ENCODE data around the gene KMT2A.

KMT2A gene

DNA sequence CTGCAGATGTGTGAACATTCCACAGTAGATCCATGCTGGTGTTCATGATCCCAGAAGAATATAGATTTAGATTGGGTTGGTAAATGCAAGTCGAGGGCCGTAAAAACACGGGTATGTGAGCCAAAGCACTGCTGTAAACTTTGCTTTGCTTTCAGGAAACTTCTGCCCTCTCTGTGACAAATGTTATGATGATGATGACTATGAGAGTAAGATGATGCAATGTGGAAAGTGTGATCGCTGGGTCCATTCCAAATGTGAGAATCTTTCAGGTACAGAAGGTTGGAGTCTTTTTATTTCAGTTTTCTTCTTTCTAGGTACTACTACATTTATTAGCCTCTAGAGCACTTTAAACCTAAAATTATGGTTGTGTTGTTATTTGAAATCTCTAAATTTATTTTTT, 54.7 kb downstream of the KMT2A start:
- Histone ChIP-seq H3K27ac (ENCODE audit: low read depth, low read length) (no peak overlapping the region), H3K9ac (ENCODE audit: low read depth, low read length) (no peak overlapping the region), H3K4me3 (ENCODE audit: low read depth, low read length) (no peak overlapping the region), H3K36me3 (ENCODE audit: control insufficient read depth, insufficient read depth, low read length) (peaks cover 94% of the 10 kb centered on the region), H3K9me3 (ENCODE audit: control insufficient read depth, insufficient read depth, low read length) (no peaks in the 10 kb centered on the region), H3K4me1 (ENCODE audit: control insufficient read depth, insufficient read depth, low read length) (no peaks in the 10 kb centered on the region), H3K27me3 (ENCODE audit: control insufficient read depth, insufficient read depth, low read length) (no peaks in the 10 kb centered on the region)

DNA sequence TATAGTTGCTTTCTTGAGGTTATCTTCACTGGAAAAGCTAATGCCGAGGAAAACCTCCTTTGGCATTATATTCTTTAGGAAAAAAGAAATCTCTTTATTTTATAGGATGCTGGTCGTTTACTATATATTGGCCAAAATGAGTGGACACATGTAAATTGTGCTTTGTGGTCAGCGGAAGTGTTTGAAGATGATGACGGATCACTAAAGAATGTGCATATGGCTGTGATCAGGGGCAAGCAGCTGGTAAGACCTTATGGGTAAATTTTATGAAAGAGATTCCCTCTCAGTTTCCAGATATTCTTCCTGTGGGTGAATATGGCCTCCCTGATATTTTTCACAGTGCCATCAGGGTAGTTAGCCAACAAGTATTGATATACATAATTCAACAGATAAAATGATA, 61.5 kb downstream of the KMT2A start:
- Histone ChIP-seq H3K27me3 (ENCODE audit: control insufficient read depth, insufficient read depth, low read length) (no peaks in the 10 kb centered on the region), H3K9ac (ENCODE audit: low read depth, low read length) (no peak overlapping the region), H3K4me3 (ENCODE audit: low read depth, low read length) (no peak overlapping the region), H3K27ac (ENCODE audit: low read depth, low read length) (no peak overlapping the region), H3K9me3 (ENCODE audit: control insufficient read depth, insufficient read depth, low read length) (no peaks in the 10 kb centered on the region), H3K36me3 (ENCODE audit: control insufficient read depth, insufficient read depth, low read length) (peaks cover 98% of the 10 kb centered on the region), H3K4me1 (ENCODE audit: control insufficient read depth, insufficient read depth, low read length) (no peaks in the 10 kb centered on the region)

DNA sequence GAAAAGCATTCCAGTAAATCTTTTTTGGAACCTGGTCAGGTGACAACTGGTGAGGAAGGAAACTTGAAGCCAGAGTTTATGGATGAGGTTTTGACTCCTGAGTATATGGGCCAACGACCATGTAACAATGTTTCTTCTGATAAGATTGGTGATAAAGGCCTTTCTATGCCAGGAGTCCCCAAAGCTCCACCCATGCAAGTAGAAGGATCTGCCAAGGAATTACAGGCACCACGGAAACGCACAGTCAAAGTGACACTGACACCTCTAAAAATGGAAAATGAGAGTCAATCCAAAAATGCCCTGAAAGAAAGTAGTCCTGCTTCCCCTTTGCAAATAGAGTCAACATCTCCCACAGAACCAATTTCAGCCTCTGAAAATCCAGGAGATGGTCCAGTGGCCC, 66.9 kb downstream of the KMT2A start:
- H3K9ac ChIP-seq (ENCODE audit: low read depth, low read length) = no peak overlapping the region
- H3K4me1 ChIP-seq (ENCODE audit: control insufficient read depth, insufficient read depth, low read length) = no peaks in the 10 kb centered on the region
- peaks cover 100% of the 10 kb centered on the region for H3K36me3 ChIP-seq (ENCODE audit: control insufficient read depth, insufficient read depth, low read length)
- H3K9me3 ChIP-seq (ENCODE audit: control insufficient read depth, insufficient read depth, low read length) = no peaks in the 10 kb centered on the region
- no peaks in the 10 kb centered on the region for H3K27me3 ChIP-seq (ENCODE audit: control insufficient read depth, insufficient read depth, low read length)
- no peak overlapping the region for H3K4me3 ChIP-seq (ENCODE audit: low read depth, low read length)
- H3K27ac ChIP-seq (ENCODE audit: low read depth, low read length) = no peak overlapping the region

DNA sequence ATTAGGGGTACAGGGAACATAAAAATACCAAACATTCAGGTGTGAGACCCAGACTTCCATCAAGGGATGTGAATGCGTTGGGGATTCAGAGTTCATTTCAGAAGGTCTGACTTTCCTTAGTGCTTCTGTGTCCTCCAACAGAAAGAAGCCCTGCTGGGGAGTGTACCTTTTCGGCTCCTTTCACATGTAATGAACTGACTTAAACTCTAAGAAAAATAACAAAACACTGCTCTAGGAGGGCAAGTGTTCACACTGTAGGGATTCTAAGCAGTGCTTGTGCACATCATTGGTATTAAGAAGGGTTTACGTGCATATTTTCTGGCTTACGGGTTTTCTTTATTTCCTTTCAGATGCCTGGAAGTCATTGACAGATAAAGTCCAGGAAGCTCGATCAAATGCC, 75.3 kb downstream of the KMT2A start:
- Histone ChIP-seq H3K9ac (ENCODE audit: low read depth, low read length) (no peak overlapping the region), H3K4me1 (ENCODE audit: control insufficient read depth, insufficient read depth, low read length) (peaks cover 22% of the 10 kb centered on the region), H3K4me3 (ENCODE audit: low read depth, low read length) (no peak overlapping the region), H3K9me3 (ENCODE audit: control insufficient read depth, insufficient read depth, low read length) (no peaks in the 10 kb centered on the region), H3K36me3 (ENCODE audit: control insufficient read depth, insufficient read depth, low read length) (peaks cover 96% of the 10 kb centered on the region), H3K27me3 (ENCODE audit: control insufficient read depth, insufficient read depth, low read length) (no peaks in the 10 kb centered on the region), H3K27ac (ENCODE audit: low read depth, low read length) (peak overlapping the region; percentile 73)

DNA sequence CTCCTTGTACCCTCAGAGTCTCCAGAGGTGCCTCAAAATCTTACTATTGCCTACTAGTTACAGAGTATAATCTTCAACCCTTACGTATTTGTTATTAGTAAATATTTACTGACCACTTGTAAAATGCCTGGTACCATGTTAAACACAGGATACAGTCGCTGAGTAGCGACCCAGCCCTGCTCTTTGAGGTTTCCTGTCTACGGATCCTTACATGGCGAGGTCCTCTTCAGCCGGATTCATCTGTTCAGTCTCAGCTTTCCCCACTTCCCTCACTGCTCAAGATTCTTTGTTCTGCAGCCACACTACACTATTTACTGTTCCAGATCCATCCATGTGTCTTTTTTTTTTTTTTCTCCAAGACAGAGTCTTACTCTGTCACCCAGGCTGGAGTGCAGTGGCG, 77.8 kb downstream of the KMT2A start:
- no peak overlapping the region for H3K27ac ChIP-seq (ENCODE audit: low read depth, low read length)
- H3K36me3 ChIP-seq (ENCODE audit: control insufficient read depth, insufficient read depth, low read length) = peaks cover 88% of the 10 kb centered on the region
- H3K9ac ChIP-seq (ENCODE audit: low read depth, low read length) = no peak overlapping the region

DNA sequence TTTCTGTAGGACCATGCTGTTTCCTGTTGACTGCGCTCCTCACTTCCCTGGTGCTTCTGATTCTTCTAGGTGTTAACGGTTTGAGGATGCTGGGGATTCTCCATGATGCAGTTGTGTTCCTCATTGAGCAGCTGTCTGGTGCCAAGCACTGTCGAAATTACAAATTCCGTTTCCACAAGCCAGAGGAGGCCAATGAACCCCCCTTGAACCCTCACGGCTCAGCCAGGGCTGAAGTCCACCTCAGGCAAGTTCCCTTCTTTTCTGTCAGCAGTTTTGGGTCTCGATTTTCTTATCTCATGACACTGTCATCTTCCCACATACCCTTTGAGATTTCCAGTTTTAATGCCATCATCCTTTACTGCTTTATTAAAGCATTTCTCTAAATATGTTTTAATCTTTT, 83.3 kb downstream of the KMT2A start:
- Histone ChIP-seq H3K4me1 (ENCODE audit: control insufficient read depth, insufficient read depth, low read length) (no peaks in the 10 kb centered on the region), H3K27me3 (ENCODE audit: control insufficient read depth, insufficient read depth, low read length) (no peaks in the 10 kb centered on the region), H3K9me3 (ENCODE audit: control insufficient read depth, insufficient read depth, low read length) (no peaks in the 10 kb centered on the region), H3K4me3 (ENCODE audit: low read depth, low read length) (no peak overlapping the region), H3K9ac (ENCODE audit: low read depth, low read length) (no peak overlapping the region), H3K27ac (ENCODE audit: low read depth, low read length) (no peak overlapping the region), H3K36me3 (ENCODE audit: control insufficient read depth, insufficient read depth, low read length) (peaks cover 90% of the 10 kb centered on the region)

More for the DNA sequence above, 77.8 kb downstream of the KMT2A start:
- Histone ChIP-seq H3K4me3 (ENCODE audit: low read depth, low read length) (no peak overlapping the region), H3K27me3 (ENCODE audit: control insufficient read depth, insufficient read depth, low read length) (no peaks in the 10 kb centered on the region), H3K4me1 (ENCODE audit: control insufficient read depth, insufficient read depth, low read length) (peaks cover 22% of the 10 kb centered on the region), H3K9me3 (ENCODE audit: control insufficient read depth, insufficient read depth, low read length) (no peaks in the 10 kb centered on the region)

DNA sequence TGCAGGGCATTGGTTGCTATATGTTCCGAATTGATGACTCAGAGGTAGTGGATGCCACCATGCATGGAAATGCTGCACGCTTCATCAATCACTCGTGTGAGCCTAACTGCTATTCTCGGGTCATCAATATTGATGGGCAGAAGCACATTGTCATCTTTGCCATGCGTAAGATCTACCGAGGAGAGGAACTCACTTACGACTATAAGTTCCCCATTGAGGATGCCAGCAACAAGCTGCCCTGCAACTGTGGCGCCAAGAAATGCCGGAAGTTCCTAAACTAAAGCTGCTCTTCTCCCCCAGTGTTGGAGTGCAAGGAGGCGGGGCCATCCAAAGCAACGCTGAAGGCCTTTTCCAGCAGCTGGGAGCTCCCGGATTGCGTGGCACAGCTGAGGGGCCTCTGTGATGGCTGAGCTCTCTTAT, 85.6 kb downstream of the KMT2A start:
- Histone ChIP-seq H3K27me3 (ENCODE audit: control insufficient read depth, insufficient read depth, low read length) (no peaks in the 10 kb centered on the region), H3K4me1 (ENCODE audit: control insufficient read depth, insufficient read depth, low read length) (no peaks in the 10 kb centered on the region), H3K36me3 (ENCODE audit: control insufficient read depth, insufficient read depth, low read length) (peaks cover 77% of the 10 kb centered on the region), H3K9ac (ENCODE audit: low read depth, low read length) (no peak overlapping the region), H3K9me3 (ENCODE audit: control insufficient read depth, insufficient read depth, low read length) (no peaks in the 10 kb centered on the region), H3K27ac (ENCODE audit: low read depth, low read length) (no peak overlapping the region), H3K4me3 (ENCODE audit: low read depth, low read length) (no peak overlapping the region)

DNA sequence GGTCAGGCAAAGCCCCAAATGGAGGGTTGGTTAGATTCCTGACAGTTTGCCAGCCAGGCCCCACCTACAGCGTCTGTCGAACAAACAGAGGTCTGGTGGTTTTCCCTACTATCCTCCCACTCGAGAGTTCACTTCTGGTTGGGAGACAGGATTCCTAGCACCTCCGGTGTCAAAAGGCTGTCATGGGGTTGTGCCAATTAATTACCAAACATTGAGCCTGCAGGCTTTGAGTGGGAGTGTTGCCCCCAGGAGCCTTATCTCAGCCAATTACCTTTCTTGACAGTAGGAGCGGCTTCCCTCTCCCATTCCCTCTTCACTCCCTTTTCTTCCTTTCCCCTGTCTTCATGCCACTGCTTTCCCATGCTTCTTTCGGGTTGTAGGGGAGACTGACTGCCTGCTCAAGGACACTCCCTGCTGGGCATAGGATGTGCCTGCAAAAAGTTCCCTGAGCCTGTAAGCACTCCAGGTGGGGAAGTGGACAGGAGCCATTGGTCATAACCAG, 86.3 kb downstream of the KMT2A start:
- Histone ChIP-seq H3K27ac (ENCODE audit: low read depth, low read length) (no peak overlapping the region), H3K27me3 (ENCODE audit: control insufficient read depth, insufficient read depth, low read length) (no peaks in the 10 kb centered on the region), H3K9ac (ENCODE audit: low read depth, low read length) (no peak overlapping the region)

DNA sequence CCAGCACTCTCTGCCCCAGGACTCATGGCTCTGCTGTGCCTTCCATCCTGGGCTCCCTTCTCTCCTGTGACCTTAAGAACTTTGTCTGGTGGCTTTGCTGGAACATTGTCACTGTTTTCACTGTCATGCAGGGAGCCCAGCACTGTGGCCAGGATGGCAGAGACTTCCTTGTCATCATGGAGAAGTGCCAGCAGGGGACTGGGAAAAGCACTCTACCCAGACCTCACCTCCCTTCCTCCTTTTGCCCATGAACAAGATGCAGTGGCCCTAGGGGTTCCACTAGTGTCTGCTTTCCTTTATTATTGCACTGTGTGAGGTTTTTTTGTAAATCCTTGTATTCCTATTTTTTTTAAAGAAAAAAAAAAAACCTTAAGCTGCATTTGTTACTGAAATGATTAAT, 88.1 kb downstream of the KMT2A start:
- no peaks in the 10 kb centered on the region for H3K9me3 ChIP-seq (ENCODE audit: control insufficient read depth, insufficient read depth, low read length)
- H3K4me3 ChIP-seq (ENCODE audit: low read depth, low read length) = no peak overlapping the region
- H3K9ac ChIP-seq (ENCODE audit: low read depth, low read length) = no peak overlapping the region
- peaks cover 5% of the 10 kb centered on the region for H3K4me1 ChIP-seq (ENCODE audit: control insufficient read depth, insufficient read depth, low read length)
- no peak overlapping the region for H3K27ac ChIP-seq (ENCODE audit: low read depth, low read length)
- H3K36me3 ChIP-seq (ENCODE audit: control insufficient read depth, insufficient read depth, low read length) = peaks cover 60% of the 10 kb centered on the region
- no peaks in the 10 kb centered on the region for H3K27me3 ChIP-seq (ENCODE audit: control insufficient read depth, insufficient read depth, low read length)

More for the DNA sequence above, 86.3 kb downstream of the KMT2A start:
- no peaks in the 10 kb centered on the region for H3K9me3 ChIP-seq (ENCODE audit: control insufficient read depth, insufficient read depth, low read length)
- peaks cover 72% of the 10 kb centered on the region for H3K36me3 ChIP-seq (ENCODE audit: control insufficient read depth, insufficient read depth, low read length)
- H3K4me3 ChIP-seq (ENCODE audit: low read depth, low read length) = no peak overlapping the region
- H3K4me1 ChIP-seq (ENCODE audit: control insufficient read depth, insufficient read depth, low read length) = no peaks in the 10 kb centered on the region

DNA sequence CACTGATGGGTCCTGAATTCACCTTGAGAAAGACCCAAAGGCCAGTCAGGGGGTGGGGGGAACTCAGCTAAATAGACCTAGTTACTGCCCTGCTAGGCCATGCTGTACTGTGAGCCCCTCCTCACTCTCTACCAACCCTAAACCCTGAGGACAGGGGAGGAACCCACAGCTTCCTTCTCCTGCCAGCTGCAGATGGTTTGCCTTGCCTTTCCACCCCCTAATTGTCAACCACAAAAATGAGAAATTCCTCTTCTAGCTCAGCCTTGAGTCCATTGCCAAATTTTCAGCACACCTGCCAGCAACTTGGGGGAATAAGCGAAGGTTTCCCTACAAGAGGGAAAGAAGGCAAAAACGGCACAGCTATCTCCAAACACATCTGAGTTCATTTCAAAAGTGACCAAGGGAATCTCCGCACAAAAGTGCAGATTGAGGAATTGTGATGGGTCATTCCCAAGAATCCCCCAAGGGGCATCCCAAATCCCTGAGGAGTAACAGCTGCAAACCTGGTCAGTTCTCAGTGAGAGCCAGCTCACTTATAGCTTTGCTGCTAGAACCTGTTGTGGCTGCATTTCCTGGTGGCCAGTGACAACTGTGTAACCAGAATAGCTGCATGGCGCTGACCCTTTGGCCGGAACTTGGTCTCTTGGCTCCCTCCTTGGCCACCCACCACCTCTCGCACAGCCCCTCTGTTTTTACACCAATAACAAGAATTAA, 88.6 kb downstream of the KMT2A start:
- Histone ChIP-seq H3K9me3 (ENCODE audit: control insufficient read depth, insufficient read depth, low read length) (no peaks in the 10 kb centered on the region), H3K27me3 (ENCODE audit: control insufficient read depth, insufficient read depth, low read length) (no peaks in the 10 kb centered on the region), H3K27ac (ENCODE audit: low read depth, low read length) (no peak overlapping the region), H3K4me3 (ENCODE audit: low read depth, low read length) (no peak overlapping the region), H3K9ac (ENCODE audit: low read depth, low read length) (no peak overlapping the region), H3K36me3 (ENCODE audit: control insufficient read depth, insufficient read depth, low read length) (peaks cover 54% of the 10 kb centered on the region), H3K4me1 (ENCODE audit: control insufficient read depth, insufficient read depth, low read length) (peaks cover 10% of the 10 kb centered on the region)

DNA sequence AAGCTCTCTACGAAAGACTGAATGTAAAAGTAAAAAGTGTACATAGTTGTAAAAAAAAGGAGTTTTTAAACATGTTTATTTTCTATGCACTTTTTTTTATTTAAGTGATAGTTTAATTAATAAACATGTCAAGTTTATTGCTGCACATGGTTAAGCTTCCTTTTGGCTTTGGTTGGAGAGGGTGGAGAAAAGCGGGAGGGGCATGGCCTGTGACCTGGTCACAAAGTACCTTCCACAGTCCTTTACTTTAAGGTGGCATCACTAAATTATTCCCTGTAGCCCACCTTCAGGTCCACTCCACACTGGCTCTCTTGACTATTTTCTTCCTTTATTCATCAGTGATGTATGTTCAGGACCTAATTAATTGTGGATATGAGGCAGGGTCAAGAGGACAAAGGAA, 90.4 kb downstream of the KMT2A start:
- peaks cover 36% of the 10 kb centered on the region for H3K36me3 ChIP-seq (ENCODE audit: control insufficient read depth, insufficient read depth, low read length)
- no peak overlapping the region for H3K9ac ChIP-seq (ENCODE audit: low read depth, low read length)
- no peak overlapping the region for H3K4me3 ChIP-seq (ENCODE audit: low read depth, low read length)
- no peaks in the 10 kb centered on the region for H3K9me3 ChIP-seq (ENCODE audit: control insufficient read depth, insufficient read depth, low read length)
- peaks cover 14% of the 10 kb centered on the region for H3K4me1 ChIP-seq (ENCODE audit: control insufficient read depth, insufficient read depth, low read length)
- H3K27me3 ChIP-seq (ENCODE audit: control insufficient read depth, insufficient read depth, low read length) = no peaks in the 10 kb centered on the region
- H3K27ac ChIP-seq (ENCODE audit: low read depth, low read length) = no peak overlapping the region

Data from HUES48 (cell line).